Measurements from ENCODE around the gene BET1L.

- TF ChIP-seq CTCF (conservative IDR thresholded peaks at IDR 0.05; ENCODE audit: low read length) = no peak
- no peak for TF ChIP-seq EZH2phosphoT487 (IDR thresholded peaks at IDR 0.05; ENCODE audit: borderline replicate concordance)
These were observed 11.8 kb upstream of the BET1L start for GRCh38 chr11:218815-219593.

Data from Loucy (cell line).